K562 (cell line): ENCODE data around the gene CDKN3. TPM values are rescaled to one million over a fixed set of nuclear protein-coding genes. Genes with fewer than 3 reads are reported as not detected.

Experiments
- ADNP ChIP-seq: fragments of 200-800 bp; sonication (Bioruptor generic); IDR thresholded peaks from 2 replicates; pipeline ENCODE4 v1.6.1; 2016; ENCODE audit warnings: missing genetic modification characterization, missing compliant biosample characterization
- BRF1 ChIP-seq: IDR thresholded peaks from 3 replicates; pipeline ENCODE4 v1.6.1; 2011; ENCODE audit warnings: borderline replicate concordance, mild to moderate bottlenecking; ENCODE audit not compliant: insufficient read length; ENCODE audit errors: extremely low read depth
- C11orf30 ChIP-seq: fragments of 450-650 bp; IDR thresholded peaks from 2 replicates; pipeline ENCODE4 v1.6.1; 2016; ENCODE audit warnings: low read depth, mild to moderate bottlenecking
- CHD4 ChIP-seq: fragments of 200-600 bp; sonication (generic); IDR thresholded peaks from 3 replicates; pipeline ENCODE4 v1.6.1; 2012; ENCODE audit warnings: low read depth, mild to moderate bottlenecking, mixed read lengths, low read length, inconsistent platforms; ENCODE audit not compliant: insufficient read depth, insufficient replicate concordance, poor library complexity, severe bottlenecking
- EP300 ChIP-seq: IDR thresholded peaks from 2 replicates; pipeline ENCODE4 v1.6.1; 2012; ENCODE audit warnings: low read length, improper control_type of control experiment
- EP400 ChIP-seq: fragments of 450-650 bp; IDR thresholded peaks from 2 replicates; pipeline ENCODE4 v1.6.1; 2017; ENCODE audit warnings: antibody characterized with exemption, mild to moderate bottlenecking, moderate library complexity
- EZH2 ChIP-seq: IDR thresholded peaks from 2 replicates; pipeline ENCODE4 v1.6.1; 2012; ENCODE audit warnings: low read depth, mild to moderate bottlenecking, inconsistent platforms, low read length, borderline replicate concordance
- FOSL1 ChIP-seq: fragments of 200-800 bp; sonication (Bioruptor generic); conservative IDR thresholded peaks from 2 replicates; pipeline ENCODE4 v1.6.1; 2016; ENCODE audit warnings: missing genetic modification characterization, missing compliant biosample characterization
- FOXA3 ChIP-seq, 2 experiments: fragments of 450-650 bp in 1 of 2; sonication (generic) in 1 of 2; formaldehyde crosslinking; IDR thresholded peaks in 1 of 2; conservative IDR thresholded peaks in 1 of 2; 2 replicates each; pipeline versions ENCODE4 v1.4.0 to v1.8.0; 2020 to 2022; ENCODE audit warnings: mild to moderate bottlenecking in 2 of 2, missing genetic modification reagents in 1 of 2
- HMGN3 ChIP-seq: IDR thresholded peaks from 2 replicates; pipeline ENCODE4 v1.6.1; 2011; ENCODE audit warnings: borderline replicate concordance, low read depth, mild to moderate bottlenecking, mixed read lengths, low read length; ENCODE audit not compliant: insufficient read length; ENCODE audit errors: extremely low read depth
- JUND ChIP-seq, 2 experiments: IDR thresholded peaks; 2 replicates in 1 of 2; 3 replicates in 1 of 2; pipeline ENCODE4 v1.6.1; 2011; ENCODE audit warnings: borderline replicate concordance in 2 of 2, low read depth in 2 of 2, low read length in 2 of 2, improper control_type of control experiment in 1 of 2, missing biosample characterization in 1 of 2, missing genetic modification characterization in 1 of 2, missing genetic modification reagents in 1 of 2
- MAFF ChIP-seq: IDR thresholded peaks from 2 replicates; pipeline ENCODE4 v1.6.1; 2012; ENCODE audit warnings: low read length, improper control_type of control experiment
- MTA1 ChIP-seq: fragments of 450-650 bp; IDR thresholded peaks from 2 replicates; pipeline ENCODE4 v1.6.1; 2017; ENCODE audit warnings: borderline replicate concordance
- MTA2 ChIP-seq: fragments of 450-650 bp; IDR thresholded peaks from 2 replicates; pipeline ENCODE4 v1.6.1; 2016; ENCODE audit warnings: low read depth
- NFATC3 ChIP-seq: fragments of 450-650 bp; IDR thresholded peaks from 2 replicates; pipeline ENCODE4 v1.6.1; 2017; ENCODE audit warnings: mild to moderate bottlenecking
- NR1H2 ChIP-seq: sonication (generic); formaldehyde crosslinking; IDR thresholded peaks from 2 replicates; pipeline ENCODE4 v1.4.0; 2020; ENCODE audit warnings: mild to moderate bottlenecking, missing genetic modification reagents
- SMARCE1 ChIP-seq: fragments of 450-650 bp; IDR thresholded peaks from 2 replicates; pipeline ENCODE4 v1.7.1; 2016; ENCODE audit warnings: mild to moderate bottlenecking
- SOX6 ChIP-seq: fragments of 450-650 bp; IDR thresholded peaks from 2 replicates; pipeline ENCODE4 v1.6.1; 2014; ENCODE audit warnings: mild to moderate bottlenecking
- SREBF2 ChIP-seq: sonication (generic); formaldehyde crosslinking; IDR thresholded peaks from 2 replicates; pipeline ENCODE4 v1.4.0; 2020; ENCODE audit warnings: mild to moderate bottlenecking, missing genetic modification reagents
- SRSF1 ChIP-seq: fragments of 200-400 bp; formaldehyde crosslinking; IDR thresholded peaks from 2 replicates; pipeline ENCODE4 v1.6.1; 2017; ENCODE audit warnings: mild to moderate bottlenecking, low read depth, low read length, moderate library complexity
- TEAD4 ChIP-seq, 2 experiments: sonication (generic) in 1 of 2; formaldehyde crosslinking in 1 of 2; IDR thresholded peaks; 2 replicates each; pipeline versions ENCODE4 v1.6.1 to v1.8.0; 2012 to 2022; ENCODE audit warnings: borderline replicate concordance in 1 of 2, inconsistent platforms in 1 of 2, low read length in 1 of 2, mild to moderate bottlenecking in 1 of 2, missing genetic modification reagents in 1 of 2
- TOE1 ChIP-seq, 2 experiments: fragments of 450-650 bp in 1 of 2; sonication (generic) in 1 of 2; formaldehyde crosslinking in 1 of 2; IDR thresholded peaks; 2 replicates each; pipeline versions ENCODE4 v1.7.1 to v1.8.0; 2016 to 2022; ENCODE audit warnings: borderline replicate concordance in 2 of 2, mild to moderate bottlenecking in 2 of 2, antibody characterized with exemption in 1 of 2, inconsistent platforms in 1 of 2, low read depth in 1 of 2, missing genetic modification reagents in 1 of 2, moderate library complexity in 1 of 2
- USF1 ChIP-seq: sonication (generic); formaldehyde crosslinking; IDR thresholded peaks from 2 replicates; pipeline ENCODE4 v1.9.0; 2022; ENCODE audit warnings: mild to moderate bottlenecking, missing genetic modification reagents
- VEZF1 ChIP-seq: fragments of 200-800 bp; sonication (Bioruptor generic); IDR thresholded peaks from 2 replicates; pipeline ENCODE4 v1.6.1; 2017; ENCODE audit warnings: missing genetic modification characterization, missing compliant biosample characterization
- polyA plus RNA-seq, 8 experiments: library from polyadenylated mRNA; depleted of rRNA in 4 of 8; stranded (reverse) in 5 of 8; unstranded in 3 of 8; fragments of >200 nt; fragmentation: Nextera tagmentation in 2 of 8; fragmentation: Illumina TruSeq in 1 of 8; extraction: Ambion mirVana in 2 of 8; extraction: Trizol in 1 of 8; gene quantifications; 2 replicates each; pipeline versions ENCODE4 v1.2.1 to v1.2.3, GENCODE V29; 2011 to 2014; ENCODE audit warnings: inconsistent platforms in 1 of 8, missing spikeins in 1 of 8
- total RNA-seq, 7 experiments: library from RNA; depleted of rRNA in 6 of 7; stranded (reverse); fragments of >200 nt in 6 of 7; fragmentation: Illumina TruSeq in 2 of 7; extraction: Trizol in 2 of 7; gene quantifications; 2 replicates each; pipeline versions ENCODE4 v1.2.1 to v1.2.3, GENCODE V29; 2011 to 2021; ENCODE audit warnings: low replicate concordance in 1 of 7
- TF ChIP-seq, protein P1 (sequence below): sonication (generic); formaldehyde crosslinking; IDR thresholded peaks from 2 replicates; pipeline ENCODE4 v1.8.0; 2022; ENCODE audit warnings: missing genetic modification reagents, mild to moderate bottlenecking, borderline replicate concordance

CDKN3 gene
- total and polyA plus RNA-seq, 9 of the 15 experiments (the other 6 are each of a cell fraction or from before 2014, with no cell fraction given), result 41.3 to 128 (median 70.7) TPM

DNA sequence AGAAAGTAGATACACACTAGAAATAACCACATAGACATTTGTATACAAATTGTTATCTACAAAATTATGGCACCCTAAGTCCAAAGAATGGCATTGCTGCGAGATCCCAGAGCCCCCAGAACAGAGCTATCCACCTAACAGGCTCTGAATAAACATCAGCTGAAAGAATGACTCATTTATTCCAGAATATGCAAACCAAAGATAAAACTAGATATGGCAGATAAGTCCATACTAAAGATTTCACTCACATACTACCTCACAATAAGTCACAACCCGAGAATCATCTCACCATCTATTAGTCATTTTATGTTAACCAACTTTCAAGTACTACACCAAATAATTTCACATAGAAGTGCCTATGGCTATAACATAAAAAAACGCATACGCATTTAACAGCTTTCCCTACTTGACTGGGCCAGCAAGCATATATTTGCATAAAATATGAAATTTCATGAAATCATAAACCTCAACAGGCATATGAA, 38.7 kb downstream of the CDKN3 start (continued):
- TF ChIP-seq FOXA3 (CRISPR knock-in tag; conservative IDR thresholded peaks at IDR 0.05 in 1 of 2, IDR thresholded peaks at IDR 0.05 in 1 of 2) (peak in 1 of 2 experiments; percentile 84; a peak in 2 of 4 replicates), MTA2 (peak; percentile 61), VEZF1 (CRISPR knock-in tag) (peak; percentile 26; the same call in 1 of the 2 replicates), EP300 (peak; percentile 70), SMARCE1 (peak; percentile 97), NFATC3 (peak; percentile 97), EZH2 (no peak), MTA1 (peak; percentile 57; the same call in 1 of the 2 replicates), JUND (IDR thresholded peaks at IDR 0.05; ENCODE audit: borderline replicate concordance, low read depth, low read length) (peak; percentile 97), JUND (tag; IDR thresholded peaks at IDR 0.05; ENCODE audit: borderline replicate concordance, low read depth, low read length) (peak; percentile 99), BRF1 (no peak), TOE1 (IDR thresholded peaks at IDR 0.05; ENCODE audit: borderline replicate concordance) (no peak), TOE1 (CRISPR knock-in tag; IDR thresholded peaks at IDR 0.05; ENCODE audit: borderline replicate concordance, low read depth) (no peak), SOX6 (peak; percentile 55), SREBF2 (CRISPR knock-in tag) (no peak), HMGN3 (no peak), FOSL1 (tag) (peak; percentile 99), EP400 (0 out of 2 replicates have a peak, but pooled peaks have one; percentile 27), USF1 (CRISPR knock-in tag) (no peak), TEAD4 (IDR thresholded peaks at IDR 0.05; ENCODE audit: low read length) (peak; percentile 83), TEAD4 (CRISPR knock-in tag; IDR thresholded peaks at IDR 0.05; ENCODE audit: borderline replicate concordance) (no peak), C11orf30 (0 out of 2 replicates have a peak, but pooled peaks have one; percentile 34), MAFF (no peak), CHD4 (no peak), SRSF1 (no peak), NR1H2 (CRISPR knock-in tag) (no peak), ADNP (peak; percentile 60; the same call in 1 of the 2 replicates)
- TF ChIP-seq, protein P1, sequence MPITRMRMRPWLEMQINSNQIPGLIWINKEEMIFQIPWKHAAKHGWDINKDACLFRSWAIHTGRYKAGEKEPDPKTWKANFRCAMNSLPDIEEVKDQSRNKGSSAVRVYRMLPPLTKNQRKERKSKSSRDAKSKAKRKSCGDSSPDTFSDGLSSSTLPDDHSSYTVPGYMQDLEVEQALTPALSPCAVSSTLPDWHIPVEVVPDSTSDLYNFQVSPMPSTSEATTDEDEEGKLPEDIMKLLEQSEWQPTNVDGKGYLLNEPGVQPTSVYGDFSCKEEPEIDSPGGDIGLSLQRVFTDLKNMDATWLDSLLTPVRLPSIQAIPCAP (CRISPR knock-in tag), result no peak
